Astrocyte of the cerebellum (primary cell): ENCODE results near the gene RNASEH2C.
"Not testable (repeated sequence)": the region's sequence is repeated elsewhere in the genome, so short reads cannot be mapped to it uniquely, and the experiment has no call there.

ENCODE experiments used
- DNase-seq: peaks from one replicate; pipeline ENCODE4 v3.0.0-alpha.2; 2011; ENCODE audit warnings: low read depth
- H3K4me3 ChIP-seq: 2 replicates; pipeline ENCODE4 v1.5.1; 2011; ENCODE audit warnings: mild to moderate bottlenecking, low read depth, low read length, moderate library complexity
- CTCF ChIP-seq: IDR thresholded peaks from 2 replicates; pipeline ENCODE4 v1.5.1; 2012; ENCODE audit warnings: low read length, low read depth, moderate library complexity, mild to moderate bottlenecking; ENCODE audit errors: missing control alignments
- in situ Hi-C: cut with HindIII; loops from 2 replicates; pipeline ENCODE4 v1.10.0; 2017; ENCODE audit warnings: low sequenced_read_pairs

The RNASEH2C gene

GRCh38 chr11:65706303-65706763 lies 14.3 kb downstream of the RNASEH2C start:
- DNase-seq, H3K4me3 ChIP-seq, in situ Hi-C loops: not testable (repeated sequence)
- TF ChIP-seq CTCF, result peak; percentile 54

GRCh38 chr11:65703846-65704245 lies 16.8 kb downstream of the RNASEH2C start:
- TF ChIP-seq CTCF, result no peak
- in situ Hi-C loops, result no loop called here
- H3K4me3 ChIP-seq, result no peak overlapping the region
- DNase-seq, result no peak

GRCh38 chr11:65701686-65702085 lies 18.9 kb downstream of the RNASEH2C start:
- no peak overlapping the region for H3K4me3 ChIP-seq
- TF ChIP-seq CTCF, result no peak
- in situ Hi-C loops, result no loop called here
- DNase-seq, result no peak

- H3K4me3 ChIP-seq, result no peak overlapping the region
- no peak for DNase-seq
- in situ Hi-C loops, result no loop called here
- no peak for TF ChIP-seq CTCF
These were observed 20.2 kb downstream of the RNASEH2C start for GRCh38 chr11:65700399-65700798.

GRCh38 chr11:65699306-65699705 lies 21.3 kb downstream of the RNASEH2C start:
- in situ Hi-C loops, result no loop called here
- DNase-seq, result no peak
- no peak overlapping the region for H3K4me3 ChIP-seq
- TF ChIP-seq CTCF, result no peak

GRCh38 chr11:65698205-65698604 lies 22.4 kb downstream of the RNASEH2C start:
- no peak for DNase-seq

More at GRCh38 chr11:65698205-65698604, 22.4 kb downstream of the RNASEH2C start:
- no peak overlapping the region for H3K4me3 ChIP-seq
- in situ Hi-C loops, result no loop called here
- no peak for TF ChIP-seq CTCF
